ENCODE data around the gene ZNF385B. TPM values are rescaled to one million over a fixed set of nuclear protein-coding genes. Genes with fewer than 3 reads are reported as not detected.
"Not testable (repeated sequence)": the region's sequence is repeated elsewhere in the genome, so short reads cannot be mapped to it uniquely, and the experiment has no call there.

The ZNF385B gene
- total RNA-seq, 4 donors from 2014 or later, result 0.41 to 3.3 TPM; not detected in 2

DNA sequence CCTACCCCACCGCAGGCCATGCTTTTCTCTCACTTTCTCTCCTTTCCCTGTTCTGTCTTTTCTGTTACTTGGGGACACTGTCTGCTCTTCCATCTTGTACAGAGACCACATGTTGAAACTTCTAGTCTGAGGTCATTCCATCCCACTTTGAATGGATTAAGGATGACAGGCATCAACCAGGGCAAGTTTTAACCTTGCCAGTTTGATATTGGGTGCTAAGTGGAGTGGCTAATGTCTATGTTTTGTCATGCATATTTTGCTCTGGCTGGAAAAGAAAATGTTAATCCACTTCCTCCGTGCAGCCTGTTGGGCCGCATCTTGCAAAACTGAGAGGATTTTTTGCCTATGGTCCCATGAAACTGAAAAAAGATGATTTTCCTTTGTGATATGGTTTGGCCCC is 391.3 kb downstream of the ZNF385B start:
- Histone ChIP-seq H3K27ac (no peak overlapping the region), H3K4me3 (no peak overlapping the region), H3K27me3 (no peaks in the 10 kb centered on the region), H3K9me3 (no peaks in the 10 kb centered on the region), H3K4me1 (no peaks in the 10 kb centered on the region), H3K36me3 (no peaks in the 10 kb centered on the region)
- TF ChIP-seq, protein P1, sequence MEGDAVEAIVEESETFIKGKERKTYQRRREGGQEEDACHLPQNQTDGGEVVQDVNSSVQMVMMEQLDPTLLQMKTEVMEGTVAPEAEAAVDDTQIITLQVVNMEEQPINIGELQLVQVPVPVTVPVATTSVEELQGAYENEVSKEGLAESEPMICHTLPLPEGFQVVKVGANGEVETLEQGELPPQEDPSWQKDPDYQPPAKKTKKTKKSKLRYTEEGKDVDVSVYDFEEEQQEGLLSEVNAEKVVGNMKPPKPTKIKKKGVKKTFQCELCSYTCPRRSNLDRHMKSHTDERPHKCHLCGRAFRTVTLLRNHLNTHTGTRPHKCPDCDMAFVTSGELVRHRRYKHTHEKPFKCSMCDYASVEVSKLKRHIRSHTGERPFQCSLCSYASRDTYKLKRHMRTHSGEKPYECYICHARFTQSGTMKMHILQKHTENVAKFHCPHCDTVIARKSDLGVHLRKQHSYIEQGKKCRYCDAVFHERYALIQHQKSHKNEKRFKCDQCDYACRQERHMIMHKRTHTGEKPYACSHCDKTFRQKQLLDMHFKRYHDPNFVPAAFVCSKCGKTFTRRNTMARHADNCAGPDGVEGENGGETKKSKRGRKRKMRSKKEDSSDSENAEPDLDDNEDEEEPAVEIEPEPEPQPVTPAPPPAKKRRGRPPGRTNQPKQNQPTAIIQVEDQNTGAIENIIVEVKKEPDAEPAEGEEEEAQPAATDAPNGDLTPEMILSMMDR (IDR thresholded peaks at IDR 0.05), result no peak
- TF ChIP-seq POLR2A (IDR thresholded peaks at IDR 0.05), result no peak
- no peak for DNase-seq
- intact Hi-C loops (cut with DNase I; ENCODE audit: low total_unique reads), result no loop called here

DNA sequence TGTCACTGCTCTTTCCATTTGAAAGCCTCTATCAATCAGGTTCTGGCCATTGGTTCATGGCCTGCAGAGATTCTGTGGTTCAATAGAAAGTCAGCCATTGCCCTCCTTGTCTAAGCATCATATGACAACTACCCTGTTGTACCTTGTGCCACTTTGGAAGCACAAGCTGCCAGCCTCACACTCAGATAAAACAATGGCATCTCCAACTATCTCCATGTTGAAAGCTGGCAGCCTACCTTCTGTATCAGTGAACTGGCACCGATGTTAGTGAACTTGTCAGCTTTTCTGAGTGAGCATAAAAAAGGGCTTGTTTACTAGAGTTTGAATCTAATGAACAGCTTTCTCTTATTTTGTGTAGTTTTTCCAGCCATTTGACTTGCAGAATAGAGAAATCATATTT is 393.5 kb downstream of the ZNF385B start:
- TF ChIP-seq POLR2A (IDR thresholded peaks at IDR 0.05), result no peak
- TF ChIP-seq, protein P1 (IDR thresholded peaks at IDR 0.05), result no peak

DNA sequence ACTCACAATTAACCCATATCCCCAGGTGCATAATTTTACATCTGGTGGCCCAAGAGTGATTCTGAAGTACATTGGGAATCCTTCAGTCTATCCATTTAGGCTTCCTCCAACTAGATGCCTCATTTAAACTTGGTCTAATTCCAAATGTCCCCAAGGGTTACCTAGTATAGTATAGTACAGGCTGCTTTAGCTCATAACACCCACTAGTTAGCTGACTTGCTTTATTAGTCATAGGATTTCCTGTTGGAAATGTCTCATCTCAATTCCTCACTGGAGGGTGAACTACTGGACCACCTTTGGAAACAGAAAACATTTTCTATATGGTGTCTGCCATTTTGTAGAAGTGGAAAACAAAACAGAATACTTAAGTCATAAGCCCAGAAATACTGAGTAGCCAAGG is 394.3 kb downstream of the ZNF385B start:
- no peaks in the 10 kb centered on the region for H3K36me3 ChIP-seq
- H3K27me3 ChIP-seq, result no peaks in the 10 kb centered on the region
- no peaks in the 10 kb centered on the region for H3K9me3 ChIP-seq
- no peak overlapping the region for H3K4me3 ChIP-seq
- intact Hi-C loops (cut with DNase I; ENCODE audit: low total_unique reads), result no loop called here
- no peak for DNase-seq
- H3K27ac ChIP-seq, result no peak overlapping the region
- H3K4me1 ChIP-seq, result no peaks in the 10 kb centered on the region
- TF ChIP-seq, protein P1 (IDR thresholded peaks at IDR 0.05), result no peak
- TF ChIP-seq POLR2A (IDR thresholded peaks at IDR 0.05), result no peak

More for the DNA sequence above, 393.5 kb downstream of the ZNF385B start:
- no peak for DNase-seq
- H3K4me3 ChIP-seq, result no peak overlapping the region
- H3K27ac ChIP-seq, result no peak overlapping the region
- intact Hi-C loops (cut with DNase I; ENCODE audit: low total_unique reads), result no loop called here
- H3K9me3 ChIP-seq, result no peaks in the 10 kb centered on the region
- no peaks in the 10 kb centered on the region for H3K4me1 ChIP-seq
- no peaks in the 10 kb centered on the region for H3K36me3 ChIP-seq
- H3K27me3 ChIP-seq, result no peaks in the 10 kb centered on the region

DNA sequence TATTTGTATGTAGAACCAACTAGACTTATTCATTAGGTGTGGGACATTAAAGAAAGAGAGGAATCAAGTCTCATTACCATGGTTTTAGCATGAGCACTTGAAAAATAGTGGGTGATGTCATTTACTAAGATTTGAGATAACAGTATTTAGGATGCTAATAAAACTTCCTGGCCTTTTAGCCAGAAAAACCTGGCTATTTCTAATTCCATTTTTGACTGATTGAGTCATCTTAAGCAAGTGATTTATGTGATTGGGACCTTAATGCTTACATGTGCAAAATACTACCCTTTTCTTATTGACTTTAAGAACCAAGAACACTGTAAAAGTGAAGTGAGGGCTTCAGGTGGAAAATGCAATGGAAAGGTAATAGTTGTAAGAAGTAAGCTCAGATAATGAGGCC is 400.0 kb downstream of the ZNF385B start:
- H3K27me3 ChIP-seq, result no peaks in the 10 kb centered on the region
- no peaks in the 10 kb centered on the region for H3K36me3 ChIP-seq
- intact Hi-C loops (cut with DNase I; ENCODE audit: low total_unique reads), result no loop called here
- no peaks in the 10 kb centered on the region for H3K9me3 ChIP-seq
- no peak overlapping the region for H3K4me3 ChIP-seq
- H3K4me1 ChIP-seq, result no peaks in the 10 kb centered on the region
- DNase-seq, result no peak
- H3K27ac ChIP-seq, result no peak overlapping the region
- TF ChIP-seq POLR2A (IDR thresholded peaks at IDR 0.05), result no peak
- TF ChIP-seq, protein P1 (IDR thresholded peaks at IDR 0.05), result no peak

DNA sequence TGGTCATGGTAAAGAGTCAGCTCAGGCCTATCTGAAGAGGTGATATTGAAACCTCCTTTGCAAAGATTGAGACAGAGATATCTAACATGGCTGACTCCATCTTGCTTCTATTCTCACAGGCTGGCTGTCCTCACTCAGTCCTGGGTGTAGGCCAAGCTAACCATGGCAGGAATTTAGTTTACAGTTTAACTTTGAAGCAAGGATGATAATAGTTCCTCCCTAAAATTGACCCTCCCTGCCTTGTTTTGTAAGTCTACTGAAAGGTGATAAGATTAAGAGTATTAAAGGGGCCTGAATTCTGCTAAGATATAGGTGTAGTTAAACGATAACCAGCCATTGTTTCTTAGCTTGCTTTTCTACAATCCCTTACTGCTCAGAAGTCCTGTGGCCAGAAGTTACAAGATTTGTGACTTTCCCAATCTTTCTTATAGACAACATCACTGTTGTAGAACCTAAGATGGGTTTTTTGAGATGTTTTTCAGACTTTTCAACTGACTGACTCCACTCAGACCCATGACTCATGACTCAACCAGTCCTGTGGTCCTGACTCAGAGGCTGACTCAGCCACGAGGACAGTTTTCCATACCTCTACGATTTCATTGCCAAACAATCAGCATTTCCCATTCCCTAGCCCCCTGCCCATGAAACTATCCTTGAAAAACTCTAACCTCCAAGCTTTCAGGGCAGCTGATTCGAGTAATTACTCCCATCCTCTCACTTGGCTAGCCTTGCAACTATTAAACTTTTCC is 401.1 kb downstream of the ZNF385B start:
- H3K27ac ChIP-seq, result no peak overlapping the region
- TF ChIP-seq, protein P1 (IDR thresholded peaks at IDR 0.05), result no peak
- TF ChIP-seq POLR2A (IDR thresholded peaks at IDR 0.05), result no peak
- intact Hi-C loops (cut with DNase I; ENCODE audit: low total_unique reads), result no loop called here

DNA sequence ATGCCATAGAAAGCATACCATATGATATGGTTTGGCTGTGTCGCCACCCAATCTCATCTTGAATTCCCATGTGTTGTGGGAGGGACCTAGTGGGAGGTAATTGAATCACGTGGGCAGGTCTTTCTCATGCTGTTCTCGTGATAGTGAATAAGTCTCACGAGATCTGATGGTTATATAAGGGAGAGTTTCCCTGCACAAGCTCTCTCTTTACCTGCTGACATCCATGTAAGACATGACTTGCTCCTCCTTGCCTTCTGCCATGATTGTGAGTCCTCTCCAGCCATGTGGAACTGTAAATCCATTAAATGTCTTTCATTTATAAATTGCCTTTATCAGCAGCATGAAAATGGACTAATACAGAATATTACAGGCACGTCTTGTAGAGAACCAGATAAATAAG is 403.3 kb downstream of the ZNF385B start:
- H3K4me1 ChIP-seq; intact Hi-C loops (cut with DNase I; ENCODE audit: low total_unique reads); H3K27ac ChIP-seq; H3K27me3 ChIP-seq; H3K4me3 ChIP-seq; H3K36me3 ChIP-seq; H3K9me3 ChIP-seq; DNase-seq: not testable (repeated sequence)

More for the DNA sequence above, 401.1 kb downstream of the ZNF385B start:
- H3K4me1 ChIP-seq, result no peaks in the 10 kb centered on the region
- H3K4me3 ChIP-seq, result no peak overlapping the region
- H3K36me3 ChIP-seq, result no peaks in the 10 kb centered on the region
- no peaks in the 10 kb centered on the region for H3K27me3 ChIP-seq
- no peaks in the 10 kb centered on the region for H3K9me3 ChIP-seq
- DNase-seq, result no peak

All from uterus (tissue), 4 donors.